Calu3 (cell line): Measurements from ENCODE around the gene HYOU1. TPM values are rescaled to one million over a fixed set of nuclear protein-coding genes. Genes with fewer than 3 reads are reported as not detected.

Experiments
- BruUV-seq: library from RNA; stranded (reverse); fragments of 400-500 nt; replicated peaks from 2 replicates; lab custom pipeline; 2021; lab: Mats Ljungman, UMichigan
- CTCF ChIA-PET: fragments of 300-600 bp; sonication (Branson Sonifier 250); formaldehyde crosslinking; loops from one replicate; lab custom pipeline; 2022; ENCODE audit warnings: antibody characterized with exemption; lab: Charles Lee
- DNase-seq: peaks from one replicate; pipeline ENCODE4 v3.0.0; 2022
- H3K27ac Mint-ChIP-seq: one replicate; pipeline ENCODE4 v1.8.0; 2022; ENCODE audit warnings: mixed read lengths; ENCODE audit not compliant: unreplicated experiment
- H3K27me3 Mint-ChIP-seq: one replicate; pipeline ENCODE4 v1.8.0; 2022; ENCODE audit warnings: mixed read lengths; ENCODE audit not compliant: unreplicated experiment
- H3K36me3 Mint-ChIP-seq: one replicate; pipeline ENCODE4 v1.8.0; 2022; ENCODE audit warnings: mild to moderate bottlenecking, moderate library complexity, mixed read lengths; ENCODE audit not compliant: insufficient read depth, unreplicated experiment
- H3K4me1 Mint-ChIP-seq: one replicate; pipeline ENCODE4 v1.8.0; 2022; ENCODE audit warnings: mild to moderate bottlenecking, low read depth, mixed read lengths; ENCODE audit not compliant: unreplicated experiment
- H3K4me3 Mint-ChIP-seq: one replicate; pipeline ENCODE4 v1.8.0; 2022; ENCODE audit warnings: mild to moderate bottlenecking, low read depth, moderate library complexity, mixed read lengths; ENCODE audit not compliant: unreplicated experiment
- H3K9me3 Mint-ChIP-seq: one replicate; pipeline ENCODE4 v1.8.0; 2022; ENCODE audit warnings: low read depth, mixed read lengths; ENCODE audit not compliant: unreplicated experiment
- intact Hi-C: fragments of 100-400 bp; cut with micrococcal nuclease; formaldehyde crosslinking; loops from one replicate; pipeline ENCODE4 v1.10.0; 2022; ENCODE audit not compliant: unreplicated experiment
- total RNA-seq: library from RNA; stranded (reverse); gene quantifications from 2 replicates; pipeline ENCODE4 v1.2.3, GENCODE V29; 2022
- TF ChIP-seq, protein P1 (sequence below): fragments of 200-600 bp; IDR thresholded peaks from one replicate; pipeline ENCODE4 v1.8.0; 2022; ENCODE audit warnings: antibody characterized with exemption; ENCODE audit not compliant: unreplicated experiment

The HYOU1 gene
- total RNA-seq, 1 experiment from 2014 or later, result 180 TPM

DNA sequence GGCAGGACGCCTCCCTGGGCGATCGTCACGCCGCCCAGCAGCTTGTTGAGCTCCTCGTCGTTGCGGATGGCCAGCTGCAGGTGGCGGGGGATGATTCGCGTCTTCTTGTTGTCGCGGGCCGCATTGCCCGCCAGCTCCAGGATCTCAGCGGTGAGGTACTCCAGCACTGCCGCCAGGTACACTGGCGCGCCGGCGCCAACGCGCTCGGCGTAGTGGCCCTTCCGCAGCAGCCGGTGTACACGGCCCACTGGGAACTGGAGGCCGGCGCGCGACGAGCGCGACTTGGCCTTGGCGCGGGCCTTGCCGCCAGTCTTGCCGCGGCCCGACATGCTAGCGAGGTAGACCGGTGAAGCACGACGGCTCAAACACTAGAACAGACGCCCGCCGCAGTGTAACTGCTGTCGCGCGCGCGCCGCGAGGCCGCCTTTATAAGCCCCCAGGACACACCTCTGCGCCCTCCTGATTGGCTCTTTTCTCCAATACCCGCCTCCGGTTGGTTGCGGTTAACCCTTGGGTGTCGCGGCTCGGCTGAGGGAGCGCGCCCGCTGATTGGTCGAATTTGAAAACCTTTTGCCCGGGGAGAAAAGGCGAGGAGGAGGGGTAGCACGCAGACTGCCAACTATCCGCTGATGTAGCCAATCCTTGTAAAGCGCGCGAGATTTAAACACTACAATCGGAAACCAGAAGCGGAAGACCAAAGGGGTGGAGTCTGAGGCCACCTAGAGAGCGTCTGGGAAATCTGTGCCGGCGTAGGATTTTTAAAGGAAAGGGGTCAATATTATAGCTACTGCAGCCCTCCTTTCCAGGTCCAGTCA is 38.3 kb upstream of the HYOU1 start:
- Mint-ChIP-seq H3K4me3 (peak overlapping the region; percentile 91), H3K27ac (peak overlapping the region; percentile 90), H3K36me3 (peaks cover 55% of the 10 kb centered on the region), H3K27me3 (no peaks in the 10 kb centered on the region), H3K9me3 (no peaks in the 10 kb centered on the region), H3K4me1 (peaks cover 5% of the 10 kb centered on the region)
- BruUV-seq, result TSS peak; percentile 84
- TF ChIP-seq, protein P1, sequence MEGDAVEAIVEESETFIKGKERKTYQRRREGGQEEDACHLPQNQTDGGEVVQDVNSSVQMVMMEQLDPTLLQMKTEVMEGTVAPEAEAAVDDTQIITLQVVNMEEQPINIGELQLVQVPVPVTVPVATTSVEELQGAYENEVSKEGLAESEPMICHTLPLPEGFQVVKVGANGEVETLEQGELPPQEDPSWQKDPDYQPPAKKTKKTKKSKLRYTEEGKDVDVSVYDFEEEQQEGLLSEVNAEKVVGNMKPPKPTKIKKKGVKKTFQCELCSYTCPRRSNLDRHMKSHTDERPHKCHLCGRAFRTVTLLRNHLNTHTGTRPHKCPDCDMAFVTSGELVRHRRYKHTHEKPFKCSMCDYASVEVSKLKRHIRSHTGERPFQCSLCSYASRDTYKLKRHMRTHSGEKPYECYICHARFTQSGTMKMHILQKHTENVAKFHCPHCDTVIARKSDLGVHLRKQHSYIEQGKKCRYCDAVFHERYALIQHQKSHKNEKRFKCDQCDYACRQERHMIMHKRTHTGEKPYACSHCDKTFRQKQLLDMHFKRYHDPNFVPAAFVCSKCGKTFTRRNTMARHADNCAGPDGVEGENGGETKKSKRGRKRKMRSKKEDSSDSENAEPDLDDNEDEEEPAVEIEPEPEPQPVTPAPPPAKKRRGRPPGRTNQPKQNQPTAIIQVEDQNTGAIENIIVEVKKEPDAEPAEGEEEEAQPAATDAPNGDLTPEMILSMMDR, result no peak
- DNase-seq, result peak; percentile 94
- CTCF ChIA-PET, result interaction anchor here (1.0 to 1.5 kb wide), 3 partner anchors 10 to 101 kb away, joined by 3 to 5 read pairs (median 3); partner anchors contain the start of genes HMBS and VPS11
- intact Hi-C loops, result no loop called here

- CTCF ChIA-PET, result interaction anchor here (1.0 to 1.5 kb wide), 3 partner anchors 10 to 102 kb away, joined by 3 to 5 read pairs (median 3); partner anchors contain the start of genes HMBS and VPS11
- peak overlapping the region; percentile 90 for H3K27ac Mint-ChIP-seq
- H3K4me3 Mint-ChIP-seq, result peak overlapping the region; percentile 91
- no peaks in the 10 kb centered on the region for H3K27me3 Mint-ChIP-seq
- TF ChIP-seq, protein P1, result peak; percentile 49
- H3K4me1 Mint-ChIP-seq, result no peaks in the 10 kb centered on the region
- intact Hi-C loops, result no loop called here
- no peaks in the 10 kb centered on the region for H3K9me3 Mint-ChIP-seq
- DNase-seq, result peak; percentile 81
- peaks cover 49% of the 10 kb centered on the region for H3K36me3 Mint-ChIP-seq
- BruUV-seq, result no TSS peak
These were observed 37.7 kb upstream of the HYOU1 start for GRCh38 chr11:119094816-119095065.

- peak; percentile 20 for DNase-seq
- BruUV-seq, result no TSS peak
- H3K27me3 Mint-ChIP-seq, result no peaks in the 10 kb centered on the region
- H3K27ac Mint-ChIP-seq, result peak overlapping the region; percentile 93
- H3K9me3 Mint-ChIP-seq, result no peaks in the 10 kb centered on the region
- TF ChIP-seq, protein P1, result no peak
- H3K36me3 Mint-ChIP-seq, result peaks cover 49% of the 10 kb centered on the region
- CTCF ChIA-PET, result interaction anchor here (1.0 kb wide), 2 partner anchors 9 to 102 kb away, joined by 3 to 5 read pairs; partner anchors contain the start of gene HMBS
- intact Hi-C loops, result no loop called here
- no peaks in the 10 kb centered on the region for H3K4me1 Mint-ChIP-seq
- H3K4me3 Mint-ChIP-seq, result peak overlapping the region; percentile 91
These were observed 37.2 kb upstream of the HYOU1 start for GRCh38 chr11:119093942-119094815.
